DMS53 treated with DMSO at 0.1 percent for 48 hours (cell line): ENCODE results near the gene FBXW7.

Experiments used
- DNase-seq: peaks from one replicate; lab custom pipeline; 2025; ENCODE audit not compliant: unreplicated experiment; lab: John Stamatoyannopoulos, UW

Gene FBXW7

GRCh38 chr4:152434011-152434410, 101.9 kb downstream of the FBXW7 start:
- DNase-seq: no peak

GRCh38 chr4:152431784-152432183, 104.1 kb downstream of the FBXW7 start:
- DNase-seq: no peak

DNA sequence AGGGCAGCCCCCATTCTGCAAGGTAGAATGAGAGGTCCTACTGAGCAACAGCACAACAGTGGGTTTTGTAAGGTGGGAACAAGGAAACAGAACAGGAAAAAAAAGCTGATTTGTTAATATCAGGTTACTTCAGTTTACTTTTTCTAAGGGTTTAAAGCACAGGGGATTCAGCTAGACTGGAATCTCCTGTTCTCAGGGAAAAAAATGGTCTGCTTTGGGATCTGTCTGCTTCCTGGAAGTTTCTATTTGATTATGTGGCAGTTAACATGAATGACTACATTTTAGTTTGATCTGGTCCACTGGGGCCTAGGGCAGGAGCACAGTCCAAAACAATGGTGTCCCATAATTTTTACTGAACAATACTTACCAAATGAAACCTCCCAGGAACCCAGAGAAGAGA, 104.6 kb downstream of the FBXW7 start:
- DNase-seq: peak; percentile 42

- no peak for DNase-seq
These were observed 105.4 kb downstream of the FBXW7 start for GRCh38 chr4:152430507-152430906.

DNA sequence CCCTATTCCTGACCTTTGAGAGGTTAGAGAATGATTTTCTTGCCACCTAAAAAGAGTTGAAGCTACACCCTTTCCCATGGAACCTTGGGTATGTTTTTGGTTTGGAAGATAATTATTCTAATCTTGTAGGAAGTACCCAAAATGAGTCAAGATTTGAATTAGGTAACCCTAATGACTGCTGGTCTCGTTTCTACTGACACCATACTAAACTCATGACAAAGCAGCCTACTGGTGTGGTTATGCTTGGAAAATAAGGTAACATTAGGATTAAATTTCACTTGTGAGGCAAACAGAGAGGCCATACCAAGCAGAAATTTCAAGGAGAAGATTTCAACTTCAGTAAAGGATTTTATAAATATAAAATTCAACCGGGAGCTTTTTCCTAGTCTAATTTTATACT, 107.9 kb downstream of the FBXW7 start:
- no peak for DNase-seq

DNA sequence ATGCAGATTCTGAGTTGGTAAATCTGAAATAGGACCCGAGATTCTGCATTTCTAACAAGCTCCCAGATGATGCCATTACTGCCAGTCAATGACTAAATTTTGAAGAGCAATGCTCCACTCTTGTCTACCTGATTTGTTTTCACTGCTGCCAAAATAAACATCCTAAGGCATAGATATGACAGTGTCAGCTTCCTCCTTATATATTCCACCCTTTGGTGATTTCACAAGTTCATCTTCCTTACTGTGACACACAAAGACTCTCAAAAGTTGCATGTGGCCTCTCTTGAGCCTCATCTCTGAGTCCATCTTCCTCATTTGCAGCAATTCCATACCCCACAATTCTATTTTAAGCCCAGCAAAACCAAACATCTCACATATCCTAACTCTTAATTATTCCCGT, 110.9 kb downstream of the FBXW7 start:
- no peak for DNase-seq

- no peak for DNase-seq
These were observed 111.5 kb downstream of the FBXW7 start for GRCh38 chr4:152424396-152424795.

DNA sequence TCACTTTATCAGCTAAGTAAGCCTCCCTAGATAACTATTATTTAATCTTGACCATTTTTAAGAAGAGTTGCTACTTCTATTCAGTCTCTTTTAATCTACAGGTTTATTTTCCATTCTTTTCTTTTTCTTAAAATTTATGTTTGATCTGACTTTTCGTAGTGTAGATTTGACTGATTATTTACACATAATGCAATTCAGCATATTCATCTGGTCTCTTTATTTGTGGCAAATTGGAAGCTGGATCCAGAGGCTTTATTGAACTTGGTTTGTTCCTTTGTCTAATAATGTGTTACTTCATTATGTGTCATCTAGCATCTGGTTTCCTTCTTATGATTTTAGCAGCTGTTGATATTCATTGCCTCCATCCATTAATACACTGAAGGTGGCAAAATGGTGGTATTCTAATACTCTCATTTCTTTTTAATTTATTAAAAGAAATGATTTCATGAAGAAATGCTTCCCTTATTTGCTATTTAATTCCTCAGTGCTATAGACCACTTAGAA, 113.0 kb downstream of the FBXW7 start:
- no peak for DNase-seq

- no peak for DNase-seq
These were observed 114.3 kb downstream of the FBXW7 start for GRCh38 chr4:152421576-152421975.

DNA sequence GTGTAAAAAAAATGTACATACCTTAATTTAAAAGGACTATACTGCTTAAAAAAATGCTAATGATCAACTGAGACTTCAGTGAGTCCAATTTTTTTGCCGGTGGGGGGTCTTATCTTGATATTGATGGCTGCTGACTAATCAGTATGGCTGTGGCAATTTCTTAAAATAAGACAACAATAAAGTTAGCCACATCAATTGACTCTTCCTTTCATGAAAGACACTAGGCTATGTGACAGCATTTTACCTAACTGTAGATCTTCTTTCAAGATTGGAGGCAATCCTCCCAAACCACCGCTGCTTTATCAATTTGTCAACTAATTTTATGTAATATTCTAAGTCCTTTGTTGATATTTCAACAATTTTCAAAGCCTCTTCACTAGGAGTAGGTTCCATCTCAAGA, 116.1 kb downstream of the FBXW7 start:
- DNase-seq: no peak

- no peak for DNase-seq
These were observed 118.2 kb downstream of the FBXW7 start for GRCh38 chr4:152417673-152418072.

GRCh38 chr4:152415980-152416379, 119.9 kb downstream of the FBXW7 start:
- no peak for DNase-seq

DNA sequence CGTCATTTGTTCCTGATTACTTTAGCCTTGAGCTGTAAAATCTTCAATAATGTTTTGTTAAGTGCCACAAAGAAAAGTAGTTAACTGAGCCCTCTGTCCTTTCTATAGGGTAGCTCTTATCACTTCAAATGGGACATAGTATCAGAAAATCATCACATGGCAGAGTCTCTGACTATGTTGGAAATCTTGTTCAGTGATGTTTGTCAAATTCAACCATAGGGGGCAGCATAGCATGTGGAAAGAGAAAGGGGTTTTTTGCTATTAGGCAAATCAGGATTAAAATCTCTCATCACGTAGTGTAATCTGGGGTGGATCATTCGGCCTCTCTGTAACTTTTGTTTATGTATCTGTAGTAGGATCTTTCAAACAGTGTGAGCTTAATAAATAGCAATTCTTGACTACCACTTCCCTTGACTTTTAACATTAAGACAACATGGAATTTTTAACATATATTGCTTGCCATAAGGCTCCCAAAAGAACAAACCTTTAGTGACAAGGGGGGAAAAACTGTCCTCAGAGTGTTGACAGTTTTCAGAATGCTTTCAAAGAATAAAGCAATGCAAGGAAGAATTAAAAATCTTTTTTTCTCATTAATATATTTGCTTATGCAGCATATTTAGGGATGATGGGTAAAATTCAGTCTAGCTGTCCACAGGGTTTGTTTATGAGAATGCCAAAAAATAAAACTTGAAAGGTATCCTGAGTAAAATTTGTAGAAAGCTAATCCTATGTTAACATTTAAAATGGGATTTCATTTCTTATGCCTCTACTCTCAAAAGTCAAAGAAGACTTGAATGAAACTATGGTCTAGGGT, 127.2 kb downstream of the FBXW7 start:
- no peak for DNase-seq

DNA sequence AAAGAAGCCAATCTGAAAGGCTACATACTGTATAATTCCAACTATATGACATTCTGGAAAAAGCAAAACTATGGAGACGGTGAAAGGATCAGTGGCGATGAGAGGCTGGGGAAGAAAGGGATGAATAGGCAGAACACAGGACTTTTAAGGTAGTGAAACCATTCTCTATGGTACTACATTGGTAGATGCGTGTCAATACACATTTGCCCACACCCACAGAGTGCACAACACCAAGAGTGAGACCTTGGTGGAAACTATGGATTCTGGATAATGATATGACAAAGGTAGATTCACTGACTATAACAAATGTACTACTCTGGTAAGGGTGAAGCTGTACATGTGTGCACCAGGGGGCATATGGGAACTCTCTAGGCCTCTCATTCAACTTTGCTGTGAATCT, 134.5 kb downstream of the FBXW7 start:
- no peak for DNase-seq

GRCh38 chr4:152399246-152399645, 136.6 kb downstream of the FBXW7 start:
- no peak for DNase-seq

GRCh38 chr4:152398060-152398459, 137.8 kb downstream of the FBXW7 start:
- DNase-seq: no peak

DNA sequence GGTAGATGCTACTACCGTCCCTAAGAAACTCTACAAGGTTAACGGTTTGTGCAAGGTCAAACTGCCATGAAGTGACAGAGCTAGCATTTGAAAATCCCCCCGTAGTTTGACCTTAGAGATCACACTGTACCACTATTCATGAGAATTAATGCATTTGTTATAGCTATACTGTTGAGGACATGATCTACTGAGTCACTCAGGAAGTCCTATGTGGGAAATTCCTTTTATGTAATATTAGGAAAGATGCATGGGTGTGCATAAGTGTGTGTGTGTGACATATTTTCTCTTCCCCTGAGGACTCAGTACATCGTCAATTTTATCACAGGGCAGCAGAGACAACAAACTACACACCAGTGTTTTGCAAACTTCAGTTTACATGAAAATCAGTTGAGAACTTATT, 141.1 kb downstream of the FBXW7 start:
- no peak for DNase-seq

DNA sequence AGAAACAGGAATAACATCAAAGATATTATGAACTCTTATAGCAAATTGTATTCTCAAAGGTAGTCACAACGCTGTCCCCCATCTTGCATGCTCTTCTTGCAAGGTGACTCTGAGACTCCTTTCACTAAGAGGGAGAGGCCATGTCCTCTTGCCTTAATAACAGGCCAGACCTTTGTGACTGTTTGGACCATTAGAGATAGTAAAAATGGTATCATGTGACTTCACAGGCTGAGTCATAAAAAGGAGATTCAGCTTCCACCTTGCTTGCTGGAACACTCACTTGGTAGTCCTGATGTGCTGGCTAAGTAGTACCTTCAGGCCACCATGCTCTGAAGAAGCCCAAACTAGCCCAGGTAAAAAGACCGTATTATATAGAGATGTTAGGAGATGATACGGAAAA, 143.8 kb downstream of the FBXW7 start:
- no peak for DNase-seq

DNA sequence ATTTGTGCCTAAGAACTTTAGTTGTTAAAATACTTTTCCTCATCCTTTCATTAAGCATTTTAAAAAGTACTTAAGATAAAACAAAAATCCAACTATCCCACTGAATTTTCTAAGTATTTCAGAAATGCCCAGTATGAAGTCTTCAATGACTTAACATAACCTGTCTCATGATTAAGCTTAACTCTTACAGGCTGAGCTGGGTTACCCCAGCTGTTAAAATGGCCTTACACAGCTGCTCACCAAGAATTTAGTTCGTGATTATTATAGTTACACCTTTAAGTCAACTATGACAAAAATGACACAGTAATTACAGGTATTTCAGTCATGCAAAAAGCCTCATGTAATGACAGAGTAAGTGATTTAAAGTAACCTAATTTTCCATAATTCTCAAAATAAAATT, 145.7 kb downstream of the FBXW7 start:
- no peak for DNase-seq

- DNase-seq: no peak
These were observed 146.5 kb downstream of the FBXW7 start for GRCh38 chr4:152389359-152389758.

GRCh38 chr4:152385551-152385950, 150.3 kb downstream of the FBXW7 start:
- DNase-seq: no peak

GRCh38 chr4:152382057-152382785, 153.7 kb downstream of the FBXW7 start:
- DNase-seq: peak; percentile 7
